ENCODE measurements around the gene IGFBP6.

DNA sequence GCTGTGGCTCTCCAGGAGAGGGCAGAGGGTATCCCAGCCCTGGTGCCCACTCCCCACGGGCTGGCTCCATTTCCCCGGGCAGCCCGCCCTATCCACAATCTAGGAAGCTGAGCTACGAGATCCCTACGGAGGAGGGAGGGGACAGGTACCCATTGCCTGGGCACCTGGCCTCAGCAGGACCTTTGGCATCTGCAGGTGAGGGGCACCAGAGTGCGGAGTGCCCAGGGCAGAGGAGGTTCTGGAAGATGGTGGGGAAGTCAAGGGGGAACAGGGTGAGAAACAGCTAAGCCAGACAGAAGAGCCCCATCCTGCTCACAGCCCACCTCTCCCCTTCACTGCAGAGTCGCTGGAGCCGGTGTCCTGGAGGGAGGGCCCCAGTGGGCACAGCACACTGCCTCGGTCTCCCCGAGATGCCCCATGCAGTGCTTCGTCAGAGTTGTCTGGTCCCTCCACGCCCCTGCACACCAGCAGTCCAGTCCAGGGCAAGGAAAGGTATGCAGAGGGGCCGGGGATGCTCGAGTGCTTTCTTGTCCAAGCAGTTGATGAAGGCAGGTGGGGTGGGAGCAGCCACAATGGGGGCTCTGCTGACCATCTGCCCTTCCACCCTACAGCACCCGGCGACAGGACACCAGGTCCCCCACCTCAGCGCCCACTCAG is 37.3 kb upstream of the IGFBP6 start:
- TF ChIP-seq HDAC2 (IDR thresholded peaks at IDR 0.05) = no peak
- TF ChIP-seq RCOR1 (IDR thresholded peaks at IDR 0.05; ENCODE audit: low read depth, low read length) = no peak
- TF ChIP-seq, protein P1, sequence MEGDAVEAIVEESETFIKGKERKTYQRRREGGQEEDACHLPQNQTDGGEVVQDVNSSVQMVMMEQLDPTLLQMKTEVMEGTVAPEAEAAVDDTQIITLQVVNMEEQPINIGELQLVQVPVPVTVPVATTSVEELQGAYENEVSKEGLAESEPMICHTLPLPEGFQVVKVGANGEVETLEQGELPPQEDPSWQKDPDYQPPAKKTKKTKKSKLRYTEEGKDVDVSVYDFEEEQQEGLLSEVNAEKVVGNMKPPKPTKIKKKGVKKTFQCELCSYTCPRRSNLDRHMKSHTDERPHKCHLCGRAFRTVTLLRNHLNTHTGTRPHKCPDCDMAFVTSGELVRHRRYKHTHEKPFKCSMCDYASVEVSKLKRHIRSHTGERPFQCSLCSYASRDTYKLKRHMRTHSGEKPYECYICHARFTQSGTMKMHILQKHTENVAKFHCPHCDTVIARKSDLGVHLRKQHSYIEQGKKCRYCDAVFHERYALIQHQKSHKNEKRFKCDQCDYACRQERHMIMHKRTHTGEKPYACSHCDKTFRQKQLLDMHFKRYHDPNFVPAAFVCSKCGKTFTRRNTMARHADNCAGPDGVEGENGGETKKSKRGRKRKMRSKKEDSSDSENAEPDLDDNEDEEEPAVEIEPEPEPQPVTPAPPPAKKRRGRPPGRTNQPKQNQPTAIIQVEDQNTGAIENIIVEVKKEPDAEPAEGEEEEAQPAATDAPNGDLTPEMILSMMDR (IDR thresholded peaks at IDR 0.05) = no peak
- TF ChIP-seq ZSCAN20 (CRISPR knock-in tag; IDR thresholded peaks at IDR 0.05) = no peak
- no peak for TF ChIP-seq POLR2A (IDR thresholded peaks at IDR 0.05; ENCODE audit: low read length)
- TF ChIP-seq, protein P2, sequence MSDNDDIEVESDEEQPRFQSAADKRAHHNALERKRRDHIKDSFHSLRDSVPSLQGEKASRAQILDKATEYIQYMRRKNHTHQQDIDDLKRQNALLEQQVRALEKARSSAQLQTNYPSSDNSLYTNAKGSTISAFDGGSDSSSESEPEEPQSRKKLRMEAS (IDR thresholded peaks at IDR 0.05) = no peak
- TF ChIP-seq CBX8 (IDR thresholded peaks at IDR 0.05) = no peak
- TF ChIP-seq POLR2AphosphoS2 (conservative IDR thresholded peaks at IDR 0.05; ENCODE audit: low read length) = no peak
- TF ChIP-seq RAD21 (conservative IDR thresholded peaks at IDR 0.05 in 1 of 2, IDR thresholded peaks at IDR 0.05 in 1 of 2) = no peak
- TF ChIP-seq, protein P3, sequence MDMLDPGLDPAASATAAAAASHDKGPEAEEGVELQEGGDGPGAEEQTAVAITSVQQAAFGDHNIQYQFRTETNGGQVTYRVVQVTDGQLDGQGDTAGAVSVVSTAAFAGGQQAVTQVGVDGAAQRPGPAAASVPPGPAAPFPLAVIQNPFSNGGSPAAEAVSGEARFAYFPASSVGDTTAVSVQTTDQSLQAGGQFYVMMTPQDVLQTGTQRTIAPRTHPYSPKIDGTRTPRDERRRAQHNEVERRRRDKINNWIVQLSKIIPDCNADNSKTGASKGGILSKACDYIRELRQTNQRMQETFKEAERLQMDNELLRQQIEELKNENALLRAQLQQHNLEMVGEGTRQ (IDR thresholded peaks at IDR 0.05) = no peak
- TF ChIP-seq NFE2L2 (conservative IDR thresholded peaks at IDR 0.05; ENCODE audit: low read length) = no peak

Measured in A549 (cell line).